Measurements from ENCODE around the gene DKK3. TPM values are rescaled to one million over a fixed set of nuclear protein-coding genes. Genes with fewer than 3 reads are reported as not detected.

The DKK3 gene
- total RNA-seq, 1 experiment from 2014 or later = 14.6 TPM

DNA sequence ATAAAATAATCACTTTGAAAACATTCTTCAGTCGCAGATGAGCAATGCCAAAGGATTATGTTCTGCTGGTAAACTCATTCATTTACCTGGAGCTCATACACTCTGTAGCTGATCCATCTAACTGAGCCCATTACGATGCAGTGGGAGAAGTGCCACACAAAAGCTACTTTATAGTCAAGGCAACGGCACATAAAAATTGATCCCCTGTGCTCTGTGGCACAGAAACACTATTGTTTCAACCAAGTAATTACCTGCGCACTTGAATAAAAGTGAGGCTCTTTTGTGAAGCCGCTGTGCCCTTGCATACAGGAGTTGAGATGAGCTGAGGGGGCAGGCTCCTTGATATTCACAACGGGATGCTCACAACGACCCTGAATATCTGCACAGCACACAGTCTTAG is 7.2 kb downstream of the DKK3 start:
- BruUV-seq (replicated peaks) = no TSS peak
- no peaks in the 10 kb centered on the region for H3K27me3 Mint-ChIP-seq (ENCODE audit: unreplicated experiment)
- H3K27ac Mint-ChIP-seq (ENCODE audit: unreplicated experiment) = no peak overlapping the region
- intact Hi-C loops (cut with micrococcal nuclease; ENCODE audit: unreplicated experiment) = no loop called here
- no peaks in the 10 kb centered on the region for H3K9me3 Mint-ChIP-seq (ENCODE audit: low read depth, unreplicated experiment)
- H3K36me3 Mint-ChIP-seq (ENCODE audit: insufficient read depth, unreplicated experiment) = no peaks in the 10 kb centered on the region
- TF ChIP-seq, protein P1, sequence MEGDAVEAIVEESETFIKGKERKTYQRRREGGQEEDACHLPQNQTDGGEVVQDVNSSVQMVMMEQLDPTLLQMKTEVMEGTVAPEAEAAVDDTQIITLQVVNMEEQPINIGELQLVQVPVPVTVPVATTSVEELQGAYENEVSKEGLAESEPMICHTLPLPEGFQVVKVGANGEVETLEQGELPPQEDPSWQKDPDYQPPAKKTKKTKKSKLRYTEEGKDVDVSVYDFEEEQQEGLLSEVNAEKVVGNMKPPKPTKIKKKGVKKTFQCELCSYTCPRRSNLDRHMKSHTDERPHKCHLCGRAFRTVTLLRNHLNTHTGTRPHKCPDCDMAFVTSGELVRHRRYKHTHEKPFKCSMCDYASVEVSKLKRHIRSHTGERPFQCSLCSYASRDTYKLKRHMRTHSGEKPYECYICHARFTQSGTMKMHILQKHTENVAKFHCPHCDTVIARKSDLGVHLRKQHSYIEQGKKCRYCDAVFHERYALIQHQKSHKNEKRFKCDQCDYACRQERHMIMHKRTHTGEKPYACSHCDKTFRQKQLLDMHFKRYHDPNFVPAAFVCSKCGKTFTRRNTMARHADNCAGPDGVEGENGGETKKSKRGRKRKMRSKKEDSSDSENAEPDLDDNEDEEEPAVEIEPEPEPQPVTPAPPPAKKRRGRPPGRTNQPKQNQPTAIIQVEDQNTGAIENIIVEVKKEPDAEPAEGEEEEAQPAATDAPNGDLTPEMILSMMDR (IDR thresholded peaks at IDR 0.05; ENCODE audit: unreplicated experiment) = no peak
- no peak overlapping the region for H3K4me3 Mint-ChIP-seq (ENCODE audit: low read depth, unreplicated experiment)
- CTCF ChIA-PET = interaction anchor here (0.9 kb wide), 1 partner anchor 18 kb away, joined by 3 read pairs; no protein-coding TSS in a partner anchor
- peaks cover 9% of the 10 kb centered on the region for H3K4me1 Mint-ChIP-seq (ENCODE audit: low read depth, unreplicated experiment)
- no peak for DNase-seq

DNA sequence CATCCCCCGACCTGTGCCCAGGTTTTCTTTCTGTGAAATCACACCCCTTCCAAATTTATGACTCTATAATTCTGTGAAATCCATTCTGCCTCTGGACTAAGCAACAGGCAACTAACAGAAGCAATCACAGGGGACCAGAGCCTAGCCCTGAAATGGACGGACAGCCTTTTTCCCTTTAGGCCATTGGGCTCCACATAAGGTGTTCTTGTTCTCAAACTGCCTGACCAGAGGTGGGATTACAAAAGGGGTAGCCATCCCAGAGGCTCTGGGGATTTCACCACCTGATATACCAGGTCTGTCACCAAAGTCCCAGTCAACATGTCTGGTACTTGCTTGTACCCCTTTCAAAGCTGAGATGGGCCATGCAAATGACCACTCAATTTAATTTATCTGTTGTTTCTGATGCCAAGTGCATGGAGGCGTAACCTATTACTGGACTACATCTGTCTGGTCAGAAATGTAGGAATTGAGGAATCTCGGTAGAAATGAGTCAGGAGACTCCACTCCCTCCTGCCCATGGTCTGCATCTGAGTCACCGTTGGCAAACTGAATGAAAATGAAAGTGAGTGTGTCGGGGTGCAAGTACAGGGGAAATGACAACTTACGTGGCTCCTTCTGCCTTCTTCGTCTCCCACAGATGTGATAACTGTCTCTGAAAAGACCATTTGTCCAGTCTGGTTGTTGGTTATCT is 10.2 kb downstream of the DKK3 start:
- DNase-seq = peak; percentile 49
- H3K27ac Mint-ChIP-seq (ENCODE audit: unreplicated experiment) = no peak overlapping the region
- intact Hi-C loops (cut with micrococcal nuclease; ENCODE audit: unreplicated experiment) = no loop called here

DNA sequence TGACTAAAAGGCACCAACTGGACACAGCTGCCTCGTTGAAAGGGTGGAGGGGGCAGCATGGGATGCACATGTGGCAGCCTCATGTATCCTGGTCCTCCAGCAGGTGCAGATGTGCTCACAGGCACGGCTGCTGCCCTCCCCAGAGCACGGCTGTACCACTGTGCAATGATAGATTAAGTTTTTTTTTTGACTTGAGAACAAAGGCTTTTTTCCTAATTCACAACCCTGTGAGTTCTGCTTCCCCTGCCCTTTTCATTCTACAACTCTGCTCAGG is 11.4 kb downstream of the DKK3 start:
- Mint-ChIP-seq H3K4me3 (ENCODE audit: low read depth, unreplicated experiment) (no peak overlapping the region), H3K27ac (ENCODE audit: unreplicated experiment) (no peak overlapping the region), H3K36me3 (ENCODE audit: insufficient read depth, unreplicated experiment) (no peaks in the 10 kb centered on the region), H3K9me3 (ENCODE audit: low read depth, unreplicated experiment) (no peaks in the 10 kb centered on the region), H3K4me1 (ENCODE audit: low read depth, unreplicated experiment) (peaks cover 35% of the 10 kb centered on the region), H3K27me3 (ENCODE audit: unreplicated experiment) (no peaks in the 10 kb centered on the region)
- DNase-seq = no peak
- CTCF ChIA-PET = no interaction called here
- intact Hi-C loops (cut with micrococcal nuclease; ENCODE audit: unreplicated experiment) = no loop called here
- BruUV-seq (replicated peaks) = no TSS peak
- TF ChIP-seq, protein P1 (IDR thresholded peaks at IDR 0.05; ENCODE audit: unreplicated experiment) = no peak

More for the DNA sequence above, 10.2 kb downstream of the DKK3 start:
- TF ChIP-seq, protein P1 (IDR thresholded peaks at IDR 0.05; ENCODE audit: unreplicated experiment) = no peak
- Mint-ChIP-seq H3K27me3 (ENCODE audit: unreplicated experiment) (no peaks in the 10 kb centered on the region), H3K4me1 (ENCODE audit: low read depth, unreplicated experiment) (peaks cover 25% of the 10 kb centered on the region), H3K9me3 (ENCODE audit: low read depth, unreplicated experiment) (no peaks in the 10 kb centered on the region), H3K36me3 (ENCODE audit: insufficient read depth, unreplicated experiment) (no peaks in the 10 kb centered on the region), H3K4me3 (ENCODE audit: low read depth, unreplicated experiment) (no peak overlapping the region)
- BruUV-seq (replicated peaks) = no TSS peak
- CTCF ChIA-PET = no interaction called here

DNA sequence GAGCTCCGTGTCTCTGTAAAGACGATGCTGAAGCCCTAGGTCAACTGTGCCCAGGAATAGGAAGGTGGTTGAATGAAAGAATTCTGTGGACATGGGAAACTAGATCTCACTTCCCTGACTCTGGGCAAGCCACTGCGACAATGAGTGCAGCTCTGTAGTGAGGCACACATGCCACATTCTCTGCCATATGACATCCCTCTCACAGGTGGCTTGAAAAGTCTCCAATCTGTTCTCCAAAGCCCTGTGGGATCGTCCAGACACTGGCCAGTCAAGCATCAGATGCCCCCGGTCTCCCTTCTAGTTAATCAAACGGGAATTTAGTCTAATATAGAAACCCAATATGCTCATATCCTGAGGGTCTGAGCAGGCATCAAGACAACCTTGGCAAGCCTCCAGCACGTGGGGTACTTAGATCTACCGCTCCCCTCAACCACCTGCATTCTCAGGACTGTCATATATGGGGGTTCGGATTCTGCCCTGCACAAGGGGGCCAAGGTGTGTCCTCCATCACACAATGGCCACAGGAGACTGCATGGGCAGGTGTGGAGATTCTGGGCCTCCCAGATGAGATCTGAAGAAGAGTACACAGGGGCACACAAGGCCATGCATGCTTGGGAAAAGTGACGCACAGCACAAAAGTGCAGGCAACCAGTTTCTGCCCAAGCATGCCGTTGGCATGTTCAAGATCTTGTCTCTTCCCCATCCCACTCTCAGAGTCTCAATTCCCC is 11.9 kb downstream of the DKK3 start:
- no TSS peak for BruUV-seq (replicated peaks)
- Mint-ChIP-seq H3K27ac (ENCODE audit: unreplicated experiment) (no peak overlapping the region), H3K36me3 (ENCODE audit: insufficient read depth, unreplicated experiment) (no peaks in the 10 kb centered on the region), H3K27me3 (ENCODE audit: unreplicated experiment) (no peaks in the 10 kb centered on the region), H3K4me3 (ENCODE audit: low read depth, unreplicated experiment) (no peak overlapping the region), H3K9me3 (ENCODE audit: low read depth, unreplicated experiment) (no peaks in the 10 kb centered on the region), H3K4me1 (ENCODE audit: low read depth, unreplicated experiment) (peaks cover 32% of the 10 kb centered on the region)
- intact Hi-C loops (cut with micrococcal nuclease; ENCODE audit: unreplicated experiment) = no loop called here
- no peak for DNase-seq
- TF ChIP-seq, protein P1 (IDR thresholded peaks at IDR 0.05; ENCODE audit: unreplicated experiment) = no peak
- CTCF ChIA-PET = no interaction called here

All from Calu3 (cell line).